ENCODE measurements around the gene DNAH1. TPM values are rescaled to one million over a fixed set of nuclear protein-coding genes. Genes with fewer than 3 reads are reported as not detected.

DNAH1 gene
- total RNA-seq, 2 donors from 2014 or later: 24.3 to 35.4 TPM

DNA sequence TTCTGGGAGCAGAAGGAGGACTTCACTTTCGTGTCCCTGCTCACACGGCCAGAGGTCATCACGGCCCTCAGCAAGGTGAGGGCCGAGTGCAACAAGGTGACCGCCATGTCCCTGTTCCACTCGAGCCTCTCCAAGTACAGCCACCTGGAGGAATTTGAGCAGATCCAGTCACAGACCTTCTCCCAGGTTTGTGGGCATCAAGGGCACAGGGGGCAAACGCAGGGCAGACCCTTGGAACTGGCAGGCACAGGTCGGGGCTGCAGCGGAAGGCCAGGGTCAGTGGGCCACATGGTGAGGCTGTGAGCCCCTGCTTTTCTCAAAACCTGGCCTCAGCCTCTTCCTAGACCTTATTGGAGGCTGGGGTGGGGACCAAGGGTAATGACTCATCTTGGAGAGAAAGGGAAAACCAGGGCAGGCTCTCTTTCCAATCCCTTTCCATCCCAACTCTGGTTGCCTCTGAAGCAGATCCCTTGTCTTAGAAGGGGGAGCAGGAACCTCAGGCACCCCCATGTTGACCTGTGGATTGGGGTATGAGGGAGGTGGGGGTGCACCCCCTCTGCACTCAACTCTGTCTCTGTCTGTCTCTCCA is 29.5 kb downstream of the DNAH1 start:
- no peak overlapping the region for H3K27ac Mint-ChIP-seq
- no peak for DNase-seq (ENCODE audit: low spot score)

GRCh38 chr3:52346623-52347530 is 30.8 kb downstream of the DNAH1 start:
- peak overlapping the region in 1 of 2 donors; percentile 40 for H3K27ac Mint-ChIP-seq

More for the DNA sequence above, 29.5 kb downstream of the DNAH1 start:
- peaks cover 0 to 7% of the 10 kb centered on the region in 2 donors for H3K4me1 Mint-ChIP-seq (ENCODE audit: low read depth in 2 of 2)
- H3K27me3 Mint-ChIP-seq: no peaks in the 10 kb centered on the region
- no peak overlapping the region for H3K4me3 Mint-ChIP-seq
- no peak for ATAC-seq
- no peaks in the 10 kb centered on the region for H3K9me3 Mint-ChIP-seq
- no peaks in the 10 kb centered on the region for H3K36me3 Mint-ChIP-seq

GRCh38 chr3:52347716-52348635 is 31.9 kb downstream of the DNAH1 start:
- no peak overlapping the region for H3K4me3 Mint-ChIP-seq
- ATAC-seq (no peak), DNase-seq (ENCODE audit: low spot score) (no peak)
- no peak overlapping the region for H3K27ac Mint-ChIP-seq
- H3K9me3 Mint-ChIP-seq: no peaks in the 10 kb centered on the region
- H3K27me3 Mint-ChIP-seq: no peaks in the 10 kb centered on the region
- H3K36me3 Mint-ChIP-seq: no peaks in the 10 kb centered on the region
- peaks cover 0 to under 1% of the 10 kb centered on the region in 2 donors for H3K4me1 Mint-ChIP-seq (ENCODE audit: low read depth in 2 of 2)

More at GRCh38 chr3:52346623-52347530, 30.8 kb downstream of the DNAH1 start:
- H3K27me3 Mint-ChIP-seq: no peaks in the 10 kb centered on the region
- no peak overlapping the region for H3K4me3 Mint-ChIP-seq
- peaks cover 0 to 7% of the 10 kb centered on the region in 2 donors for H3K4me1 Mint-ChIP-seq (ENCODE audit: low read depth in 2 of 2)
- ATAC-seq (no peak), DNase-seq (ENCODE audit: low spot score) (no peak)
- no peaks in the 10 kb centered on the region for H3K36me3 Mint-ChIP-seq
- no peaks in the 10 kb centered on the region for H3K9me3 Mint-ChIP-seq

DNA sequence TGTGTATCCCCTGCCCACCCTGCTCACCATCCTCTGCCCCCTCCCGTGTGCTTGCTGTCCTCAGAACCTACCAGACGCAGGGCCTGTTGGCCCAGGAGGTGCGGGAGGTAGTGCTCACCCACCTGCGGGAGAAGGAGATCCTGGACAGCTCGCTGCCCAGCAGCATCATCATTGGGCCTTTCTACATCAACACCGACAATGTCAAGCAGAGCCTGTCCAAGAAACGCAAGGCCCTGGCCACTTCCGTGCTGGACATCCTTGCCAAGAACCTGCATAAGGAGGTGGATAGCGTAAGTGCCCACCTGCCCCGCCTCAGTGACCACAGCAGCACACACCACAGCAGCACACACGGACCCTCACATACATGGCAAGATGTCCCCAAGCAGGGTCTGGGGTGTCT is 33.0 kb downstream of the DNAH1 start:
- no peaks in the 10 kb centered on the region for H3K36me3 Mint-ChIP-seq

GRCh38 chr3:52349611-52350395 is 33.7 kb downstream of the DNAH1 start:
- Mint-ChIP-seq H3K36me3 (no peaks in the 10 kb centered on the region), H3K27ac (no peak overlapping the region), H3K9me3 (no peaks in the 10 kb centered on the region), H3K27me3 (no peaks in the 10 kb centered on the region), H3K4me1 (ENCODE audit: low read depth in 2 of 2) (no peaks in the 10 kb centered on the region), H3K4me3 (no peak overlapping the region)
- ATAC-seq (no peak), DNase-seq (ENCODE audit: low spot score) (no peak)

More for the DNA sequence above, 33.0 kb downstream of the DNAH1 start:
- no peaks in the 10 kb centered on the region for H3K4me1 Mint-ChIP-seq (ENCODE audit: low read depth in 2 of 2)
- H3K4me3 Mint-ChIP-seq: no peak overlapping the region
- ATAC-seq: no peak
- H3K9me3 Mint-ChIP-seq: no peaks in the 10 kb centered on the region
- DNase-seq (ENCODE audit: low spot score): no peak
- no peak overlapping the region for H3K27ac Mint-ChIP-seq
- no peaks in the 10 kb centered on the region for H3K27me3 Mint-ChIP-seq

GRCh38 chr3:52350416-52350815 is 34.3 kb downstream of the DNAH1 start:
- Mint-ChIP-seq H3K27ac (no peak overlapping the region), H3K4me1 (ENCODE audit: low read depth in 2 of 2) (no peaks in the 10 kb centered on the region), H3K4me3 (no peak overlapping the region), H3K9me3 (no peaks in the 10 kb centered on the region), H3K36me3 (no peaks in the 10 kb centered on the region), H3K27me3 (no peaks in the 10 kb centered on the region)
- DNase-seq (ENCODE audit: low spot score) (no peak), ATAC-seq (no peak)

- Mint-ChIP-seq H3K4me1 (ENCODE audit: low read depth in 2 of 2) (no peaks in the 10 kb centered on the region), H3K4me3 (no peak overlapping the region), H3K9me3 (no peaks in the 10 kb centered on the region), H3K36me3 (no peaks in the 10 kb centered on the region), H3K27ac (no peak overlapping the region), H3K27me3 (no peaks in the 10 kb centered on the region)
- ATAC-seq (no peak), DNase-seq (ENCODE audit: low spot score) (no peak)
These were observed 35.1 kb downstream of the DNAH1 start for GRCh38 chr3:52350981-52351761.

GRCh38 chr3:52351762-52352368 is 35.7 kb downstream of the DNAH1 start:
- Mint-ChIP-seq H3K36me3 (no peaks in the 10 kb centered on the region), H3K27me3 (no peaks in the 10 kb centered on the region)
- no peak for ATAC-seq

DNA sequence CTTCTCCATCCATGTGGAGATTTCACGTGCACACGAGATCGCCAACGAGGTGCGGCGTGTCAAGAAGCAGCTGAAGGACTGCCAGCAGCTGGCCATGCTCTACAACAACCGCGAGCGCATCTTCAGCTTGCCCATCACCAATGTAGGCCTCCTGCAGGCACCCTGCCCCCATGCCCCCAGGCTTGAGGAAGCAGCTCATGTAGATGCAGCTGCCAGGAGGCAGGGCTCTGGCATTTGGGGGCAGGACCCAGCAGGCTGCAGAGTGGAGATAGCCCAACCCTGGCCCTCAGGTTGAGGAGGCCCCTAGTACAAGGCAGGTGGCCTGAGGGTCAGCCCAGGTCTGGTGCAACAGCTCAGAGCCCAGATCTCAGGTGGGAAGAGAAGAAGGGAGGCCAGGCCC is 36.4 kb downstream of the DNAH1 start:
- Mint-ChIP-seq H3K9me3 (no peaks in the 10 kb centered on the region), H3K27ac (no peak overlapping the region), H3K36me3 (no peaks in the 10 kb centered on the region), H3K27me3 (no peaks in the 10 kb centered on the region), H3K4me1 (ENCODE audit: low read depth in 2 of 2) (no peaks in the 10 kb centered on the region), H3K4me3 (no peak overlapping the region)
- ATAC-seq: no peak
- DNase-seq (ENCODE audit: low spot score): no peak

More at GRCh38 chr3:52351762-52352368, 35.7 kb downstream of the DNAH1 start:
- Mint-ChIP-seq H3K27ac (no peak overlapping the region), H3K9me3 (no peaks in the 10 kb centered on the region), H3K4me1 (ENCODE audit: low read depth in 2 of 2) (no peaks in the 10 kb centered on the region), H3K4me3 (no peak overlapping the region)
- DNase-seq (ENCODE audit: low spot score): no peak

GRCh38 chr3:52353291-52353855 is 37.3 kb downstream of the DNAH1 start:
- no peak overlapping the region for H3K27ac Mint-ChIP-seq
- H3K9me3 Mint-ChIP-seq: no peaks in the 10 kb centered on the region
- H3K27me3 Mint-ChIP-seq: no peaks in the 10 kb centered on the region
- DNase-seq (ENCODE audit: low spot score) (no peak), ATAC-seq (no peak)
- no peaks in the 10 kb centered on the region for H3K4me1 Mint-ChIP-seq (ENCODE audit: low read depth in 2 of 2)
- H3K4me3 Mint-ChIP-seq: no peak overlapping the region
- H3K36me3 Mint-ChIP-seq: no peaks in the 10 kb centered on the region

GRCh38 chr3:52354676-52355075 is 38.6 kb downstream of the DNAH1 start:
- no peak overlapping the region for H3K27ac Mint-ChIP-seq
- no peak overlapping the region for H3K4me3 Mint-ChIP-seq
- ATAC-seq (no peak), DNase-seq (ENCODE audit: low spot score) (no peak)
- no peaks in the 10 kb centered on the region for H3K36me3 Mint-ChIP-seq
- no peaks in the 10 kb centered on the region for H3K9me3 Mint-ChIP-seq
- H3K27me3 Mint-ChIP-seq: no peaks in the 10 kb centered on the region
- no peaks in the 10 kb centered on the region for H3K4me1 Mint-ChIP-seq (ENCODE audit: low read depth in 2 of 2)

DNA sequence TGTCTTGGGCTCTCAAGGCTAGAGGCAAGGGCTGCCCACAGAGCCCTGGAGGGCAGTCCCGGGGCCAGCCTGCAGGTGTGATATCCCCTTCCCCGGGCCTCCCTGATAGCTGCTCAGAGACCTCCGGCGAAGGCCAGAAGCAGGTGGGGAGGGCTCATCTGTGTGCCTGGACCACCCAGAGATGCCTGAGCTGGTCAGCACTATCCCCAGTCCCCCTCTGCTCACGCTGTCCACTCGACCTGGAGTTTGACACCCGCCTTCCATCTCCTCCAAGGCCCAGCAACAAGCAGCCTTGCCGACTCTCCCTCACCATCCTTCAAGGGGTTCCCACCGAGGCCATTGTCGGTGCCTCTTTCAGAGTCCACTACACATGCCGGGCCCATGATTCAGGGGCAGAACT is 39.4 kb downstream of the DNAH1 start:
- Mint-ChIP-seq H3K9me3 (no peaks in the 10 kb centered on the region), H3K36me3 (no peaks in the 10 kb centered on the region), H3K4me1 (ENCODE audit: low read depth in 2 of 2) (no peaks in the 10 kb centered on the region), H3K27me3 (no peaks in the 10 kb centered on the region), H3K27ac (no peak overlapping the region), H3K4me3 (no peak overlapping the region)
- ATAC-seq (no peak), DNase-seq (ENCODE audit: low spot score) (no peak)

All from natural killer cell treated with Interleukin-12 subunit alpha and Interleukin-12 subunit beta and Interleukin-15 and Interleukin-18, amount 100 ng/mL, for 72 hours (primary cell).